NCI-H524 (cell line): ENCODE results near the gene CASR.
"Not testable (repeated sequence)": the region's sequence is repeated elsewhere in the genome, so short reads cannot be mapped to it uniquely, and the experiment has no call there.

Source experiments
- DNase-seq, 2 experiments: peaks; one replicate each; lab custom pipeline; 2025; lab: John Stamatoyannopoulos, UW

Gene CASR, protein sequence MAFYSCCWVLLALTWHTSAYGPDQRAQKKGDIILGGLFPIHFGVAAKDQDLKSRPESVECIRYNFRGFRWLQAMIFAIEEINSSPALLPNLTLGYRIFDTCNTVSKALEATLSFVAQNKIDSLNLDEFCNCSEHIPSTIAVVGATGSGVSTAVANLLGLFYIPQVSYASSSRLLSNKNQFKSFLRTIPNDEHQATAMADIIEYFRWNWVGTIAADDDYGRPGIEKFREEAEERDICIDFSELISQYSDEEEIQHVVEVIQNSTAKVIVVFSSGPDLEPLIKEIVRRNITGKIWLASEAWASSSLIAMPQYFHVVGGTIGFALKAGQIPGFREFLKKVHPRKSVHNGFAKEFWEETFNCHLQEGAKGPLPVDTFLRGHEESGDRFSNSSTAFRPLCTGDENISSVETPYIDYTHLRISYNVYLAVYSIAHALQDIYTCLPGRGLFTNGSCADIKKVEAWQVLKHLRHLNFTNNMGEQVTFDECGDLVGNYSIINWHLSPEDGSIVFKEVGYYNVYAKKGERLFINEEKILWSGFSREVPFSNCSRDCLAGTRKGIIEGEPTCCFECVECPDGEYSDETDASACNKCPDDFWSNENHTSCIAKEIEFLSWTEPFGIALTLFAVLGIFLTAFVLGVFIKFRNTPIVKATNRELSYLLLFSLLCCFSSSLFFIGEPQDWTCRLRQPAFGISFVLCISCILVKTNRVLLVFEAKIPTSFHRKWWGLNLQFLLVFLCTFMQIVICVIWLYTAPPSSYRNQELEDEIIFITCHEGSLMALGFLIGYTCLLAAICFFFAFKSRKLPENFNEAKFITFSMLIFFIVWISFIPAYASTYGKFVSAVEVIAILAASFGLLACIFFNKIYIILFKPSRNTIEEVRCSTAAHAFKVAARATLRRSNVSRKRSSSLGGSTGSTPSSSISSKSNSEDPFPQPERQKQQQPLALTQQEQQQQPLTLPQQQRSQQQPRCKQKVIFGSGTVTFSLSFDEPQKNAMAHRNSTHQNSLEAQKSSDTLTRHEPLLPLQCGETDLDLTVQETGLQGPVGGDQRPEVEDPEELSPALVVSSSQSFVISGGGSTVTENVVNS

DNA sequence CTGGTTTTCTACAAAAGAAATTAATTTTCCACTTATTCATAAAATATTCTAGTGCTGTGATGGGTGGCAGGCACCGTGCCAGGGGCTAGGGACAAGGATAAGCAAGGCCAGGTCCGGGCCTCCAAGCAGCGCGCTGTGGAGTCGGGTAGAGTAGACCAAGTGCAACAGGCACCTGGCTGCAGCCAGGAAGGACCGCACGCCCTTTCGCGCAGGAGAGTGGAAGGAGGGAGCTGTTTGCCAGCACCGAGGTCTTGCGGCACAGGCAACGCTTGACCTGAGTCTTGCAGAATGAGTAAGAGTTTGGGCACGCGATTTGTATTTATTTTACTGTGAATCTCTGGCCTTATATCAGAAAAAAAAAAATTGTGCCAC lies at the start of gene CASR:
Gene CASR (plus strand): TSS at position 148 of the 372 bp plus-strand sequence. CDS start 70,522 bp downstream, outside the sequence.
- DNase-seq = peak in 1 of 2 experiments; percentile 33

DNA sequence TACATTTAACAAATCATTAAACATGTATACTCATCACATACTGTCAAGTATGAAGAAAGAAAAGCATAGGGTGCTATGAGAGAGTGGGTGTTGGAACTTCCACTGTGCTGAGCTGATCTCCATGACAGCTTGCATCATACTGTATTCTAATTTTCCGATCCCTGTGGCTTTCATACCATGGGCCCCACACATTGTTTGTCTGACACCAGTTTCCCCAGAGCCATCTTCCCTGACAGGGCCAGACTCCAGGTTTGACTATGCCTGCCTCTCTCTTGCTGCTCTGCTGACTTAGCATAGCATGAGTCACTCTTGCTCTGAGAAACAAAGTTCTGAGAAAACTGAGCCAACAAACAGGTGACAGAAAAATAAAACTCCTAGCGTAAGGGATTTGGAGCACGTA lies 37.0 kb upstream of the CASR start:
- DNase-seq = no peak

DNA sequence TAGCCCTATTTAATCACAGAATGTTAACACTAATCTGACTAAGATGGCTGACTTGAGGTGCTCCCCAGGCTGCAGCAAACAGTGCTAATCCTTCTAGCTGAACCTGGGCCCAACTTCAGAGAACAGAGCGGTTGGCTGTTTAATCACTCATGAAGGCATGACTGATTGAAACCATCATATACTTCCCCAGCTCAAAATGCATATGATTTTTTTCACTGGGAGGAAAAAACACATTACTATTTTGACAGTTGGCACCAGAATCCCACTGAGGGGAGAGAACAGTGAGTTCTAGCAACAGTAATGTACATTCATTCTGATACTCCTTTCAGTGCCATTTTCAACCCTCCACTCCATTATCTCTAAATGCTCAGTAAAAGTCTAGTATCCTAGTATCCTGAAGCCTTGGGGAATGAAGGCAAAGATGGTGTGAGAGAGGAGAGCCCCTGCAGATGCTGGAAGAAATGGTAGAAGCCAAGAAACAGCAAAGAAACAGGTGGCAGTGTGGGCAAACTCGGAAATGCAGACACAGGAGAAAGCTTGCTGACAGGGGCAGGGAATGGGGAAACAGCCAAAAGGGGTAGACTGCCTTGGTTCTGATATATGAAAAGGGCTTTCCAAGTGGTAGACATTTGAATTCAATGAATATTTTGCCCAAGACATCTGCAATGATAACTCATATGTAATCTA lies 34.4 kb upstream of the CASR start:
- DNase-seq = no peak

DNA sequence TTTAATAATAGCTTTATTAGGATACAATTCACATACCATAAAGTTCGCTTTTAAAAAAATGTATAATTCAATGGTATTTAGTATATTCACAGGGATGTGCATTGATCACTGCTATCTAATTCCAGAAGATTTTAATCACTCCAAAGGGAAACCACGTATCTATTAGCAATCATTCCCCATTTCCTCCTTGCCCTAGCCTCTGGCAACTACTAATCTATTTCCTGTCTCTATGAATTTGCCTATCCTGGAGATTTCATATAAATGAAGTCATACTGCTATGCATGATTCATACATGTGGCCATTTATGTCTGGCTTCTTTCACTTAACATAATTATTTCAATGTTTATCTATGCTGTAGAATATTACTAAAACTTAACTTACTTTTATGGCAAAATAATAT lies 32.0 kb upstream of the CASR start:
- no peak for DNase-seq

DNA sequence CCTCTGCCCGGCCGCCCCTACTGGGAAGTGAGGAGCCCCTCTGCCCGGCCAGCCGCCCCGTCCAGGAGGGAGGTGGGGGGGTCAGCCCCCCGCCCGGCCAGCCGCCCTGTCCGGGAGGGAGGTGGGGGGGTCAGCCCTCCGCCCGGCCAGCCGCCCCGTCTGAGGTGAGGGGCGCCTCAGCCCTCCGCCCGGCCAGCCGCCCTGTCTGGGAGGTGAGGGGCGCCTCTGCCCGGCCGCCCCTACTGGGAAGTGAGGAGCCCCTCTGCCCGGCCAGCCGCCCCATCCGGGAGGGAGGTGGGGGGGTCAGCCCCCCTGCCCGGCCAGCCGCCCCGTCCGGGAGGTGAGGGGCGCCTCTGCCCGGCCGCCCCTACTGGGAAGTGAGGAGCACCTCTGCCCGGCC lies 18.5 kb upstream of the CASR start:
- DNase-seq = not testable (repeated sequence)

DNA sequence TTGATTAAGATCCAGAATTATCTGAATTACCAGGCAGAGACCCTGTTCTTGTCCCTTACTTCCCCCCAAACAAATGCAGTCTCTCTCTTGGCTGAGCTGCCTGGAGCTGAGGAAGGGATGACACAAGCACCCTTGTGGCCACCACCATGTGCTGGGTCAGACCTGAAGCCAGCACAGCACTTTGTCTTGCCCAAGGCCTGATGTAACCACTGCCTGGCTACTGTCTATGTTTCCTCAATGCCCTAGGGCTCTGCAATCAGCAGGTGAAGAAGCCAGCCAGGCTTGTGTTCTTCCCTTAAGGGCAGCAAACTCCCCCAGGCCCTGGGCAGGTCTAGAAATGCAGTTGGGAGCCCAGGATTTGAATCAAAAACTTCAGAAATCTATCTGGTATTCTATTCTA lies 15.8 kb upstream of the CASR start:
- DNase-seq = no peak

DNA sequence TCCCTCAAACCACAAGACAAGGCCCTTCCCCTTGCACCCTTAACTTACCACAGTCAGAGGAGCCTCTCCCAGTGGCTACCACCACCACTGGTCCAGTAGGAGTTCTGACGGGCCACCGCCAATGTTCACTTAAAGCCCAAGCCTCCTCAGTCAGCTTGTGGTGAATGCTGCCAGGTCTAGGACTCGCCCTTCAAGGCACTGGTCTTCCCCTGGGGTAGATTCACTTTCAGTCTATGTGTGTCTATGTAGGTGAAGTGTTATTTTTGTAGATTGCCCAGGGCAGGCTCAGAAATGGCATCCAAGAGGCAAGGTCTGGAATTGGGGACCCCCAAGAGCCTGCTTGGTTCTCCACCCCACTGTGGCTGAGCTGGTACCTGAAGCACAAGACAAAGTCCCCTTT lies 15.4 kb upstream of the CASR start:
- DNase-seq = no peak

DNA sequence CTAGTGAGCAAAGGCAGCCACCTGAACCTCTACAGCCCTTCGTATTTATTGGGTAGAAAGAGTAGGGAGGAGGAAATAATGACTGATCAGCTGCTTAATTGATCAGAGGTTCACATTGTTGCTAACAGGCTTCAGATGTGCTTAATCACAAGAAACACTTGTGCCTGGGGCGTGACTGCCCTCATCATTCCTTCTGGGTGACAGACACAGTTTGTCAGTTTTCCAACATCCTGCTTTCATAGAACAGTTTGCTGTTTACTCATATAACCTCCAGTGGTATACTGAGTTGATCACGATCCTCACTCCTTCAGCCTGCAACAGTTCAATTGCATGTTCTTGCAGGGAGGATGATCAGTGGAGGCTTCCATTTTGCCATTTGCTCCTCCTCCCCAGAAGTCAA lies 13.6 kb upstream of the CASR start:
- no peak for DNase-seq

DNA sequence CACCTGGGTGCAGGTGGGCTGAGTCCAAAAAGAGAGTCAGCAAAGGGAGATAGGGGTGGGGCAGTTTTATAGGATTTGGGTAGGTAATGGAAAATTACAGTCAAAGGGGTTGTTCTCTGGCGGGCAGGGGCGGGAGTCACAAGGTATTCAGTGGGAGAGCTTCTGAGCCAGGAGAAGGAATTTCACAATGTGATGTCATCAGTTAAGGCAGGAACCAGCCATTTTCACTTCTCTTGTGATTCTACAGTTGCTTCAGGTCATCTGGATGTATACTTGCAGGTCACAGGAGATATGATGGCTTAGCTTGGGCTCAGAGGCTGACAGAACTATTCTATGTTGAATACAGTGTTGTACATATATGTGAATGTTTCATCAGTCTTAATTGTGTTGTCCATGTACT lies 12.1 kb upstream of the CASR start:
- not testable (repeated sequence) for DNase-seq

DNA sequence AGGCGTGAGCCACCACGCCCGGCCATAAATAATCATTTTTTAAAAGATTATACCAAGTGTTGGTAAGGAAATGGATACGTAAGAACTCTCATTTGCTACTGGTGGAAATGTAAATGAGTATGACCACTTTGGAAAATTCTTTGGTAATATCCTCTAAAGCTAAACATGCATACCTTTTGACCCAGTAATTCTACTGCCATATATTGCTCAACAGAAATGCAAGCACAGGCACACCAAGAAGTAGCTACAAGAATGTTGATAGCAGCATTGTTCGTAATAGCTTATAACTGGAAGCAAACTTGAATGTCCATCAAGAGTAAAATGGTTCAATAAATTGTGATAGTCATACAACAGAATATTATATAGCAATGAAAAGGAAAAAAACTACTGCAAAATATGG lies 4.8 kb upstream of the CASR start:
- no peak for DNase-seq

DNA sequence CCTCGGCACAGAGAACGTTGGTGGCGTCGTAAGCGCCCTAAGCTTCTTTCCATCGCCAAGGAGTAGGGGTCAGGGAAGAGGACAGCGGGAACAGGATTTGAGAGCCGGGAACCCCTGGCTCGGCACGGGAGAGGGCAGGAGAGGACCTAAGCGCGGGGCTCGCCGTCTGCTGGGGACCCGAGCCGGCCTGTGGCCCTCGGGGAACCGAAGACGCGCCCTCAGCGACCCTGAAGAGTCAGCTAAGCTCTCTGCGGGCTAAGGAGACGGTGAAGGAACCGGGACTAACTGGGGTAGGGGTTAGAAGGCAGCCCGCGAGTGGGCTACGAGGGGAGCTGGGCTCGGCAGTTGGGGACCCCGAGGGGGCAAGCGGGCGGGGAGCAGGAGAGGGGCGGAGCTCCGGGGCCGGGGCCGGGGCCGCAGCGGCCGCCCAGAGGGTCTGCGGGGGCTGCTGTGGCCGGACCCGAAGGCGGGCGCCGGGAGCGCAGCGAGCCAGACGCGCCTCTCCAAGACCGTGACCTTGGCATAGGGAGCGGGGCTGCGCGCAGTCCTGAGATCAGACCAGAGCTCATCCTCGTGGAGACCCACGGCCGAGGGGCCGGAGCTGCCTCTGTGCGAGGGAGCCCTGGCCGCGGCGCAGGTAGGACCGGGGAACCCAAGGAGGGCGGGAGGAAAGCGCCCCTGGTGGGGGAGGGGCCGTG lies 574 bp downstream of the CASR start:
- DNase-seq = peak in 1 of 2 experiments; percentile 33

DNA sequence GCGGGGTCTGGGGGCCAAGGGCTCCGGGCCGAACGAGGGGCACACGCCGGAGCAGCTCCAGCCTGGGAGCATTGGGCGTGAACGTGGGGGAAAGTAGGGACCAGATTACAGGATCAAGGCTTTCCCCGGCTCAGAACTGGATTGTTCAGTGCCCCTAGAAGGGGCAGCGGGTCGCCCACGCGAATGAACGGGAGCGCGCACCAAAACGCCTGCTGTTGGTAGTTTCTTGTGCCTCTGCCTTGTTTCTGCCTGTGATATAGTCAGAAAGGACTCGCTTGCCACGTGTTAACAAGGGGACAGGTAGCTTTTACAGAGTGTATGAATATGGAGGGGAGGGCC lies 1.1 kb downstream of the CASR start:
- DNase-seq = no peak

DNA sequence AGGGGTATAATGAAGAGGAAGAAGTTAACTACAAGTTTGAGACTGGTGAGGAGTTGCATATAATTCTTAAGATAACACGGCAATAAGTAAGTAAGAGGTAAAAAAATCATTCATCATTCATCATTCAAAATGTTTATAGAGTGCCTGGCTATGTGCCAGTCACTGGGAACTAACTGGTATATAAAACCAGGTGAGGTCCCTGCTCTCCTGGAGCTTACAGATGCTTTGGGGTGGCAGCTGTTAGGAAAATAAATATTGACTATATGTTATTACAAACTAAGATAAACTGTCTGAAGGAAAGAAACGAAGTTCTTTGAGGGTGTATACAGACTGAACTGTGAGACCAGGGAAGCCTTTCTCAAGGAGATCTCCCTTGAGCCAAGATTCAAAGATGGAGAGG lies 2.9 kb downstream of the CASR start:
- DNase-seq = no peak

DNA sequence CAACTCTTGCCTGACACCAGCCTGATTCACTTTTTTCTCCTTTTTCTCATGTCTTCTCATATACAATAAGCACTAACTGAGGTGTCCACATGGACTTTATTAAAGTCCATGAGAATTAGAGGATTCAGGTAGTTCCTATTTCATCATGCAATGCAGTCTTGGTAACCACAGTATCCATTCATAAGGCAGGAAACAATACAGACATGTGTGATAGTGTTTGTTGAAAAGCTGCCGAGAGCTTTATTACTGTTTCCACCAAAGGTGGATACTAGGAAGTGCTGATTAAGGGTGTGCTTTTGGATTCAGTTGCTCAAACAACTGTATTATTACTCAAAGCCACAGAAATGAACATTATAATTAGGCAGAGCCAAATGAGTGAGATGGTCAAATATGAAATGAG lies 5.3 kb downstream of the CASR start:
- DNase-seq = no peak

DNA sequence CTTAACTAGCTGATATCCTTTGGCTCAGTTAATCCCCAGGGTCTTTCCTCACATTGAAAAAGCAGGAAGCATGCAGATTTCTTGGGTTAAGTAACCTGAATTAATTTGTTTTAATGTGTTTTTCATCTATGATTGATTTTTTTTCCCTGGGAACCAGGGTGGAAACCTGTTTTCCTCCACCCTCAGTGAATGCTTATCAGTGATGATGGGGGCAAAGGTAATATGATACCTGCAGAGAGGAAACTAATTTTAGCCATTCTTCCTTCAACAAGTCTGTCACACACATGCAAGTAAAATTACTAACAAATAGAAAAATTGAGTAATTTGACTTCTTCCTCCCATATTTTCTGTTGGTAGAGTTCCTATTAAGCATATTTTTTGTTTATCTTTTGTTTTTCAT lies 5.9 kb downstream of the CASR start:
- no peak for DNase-seq

DNA sequence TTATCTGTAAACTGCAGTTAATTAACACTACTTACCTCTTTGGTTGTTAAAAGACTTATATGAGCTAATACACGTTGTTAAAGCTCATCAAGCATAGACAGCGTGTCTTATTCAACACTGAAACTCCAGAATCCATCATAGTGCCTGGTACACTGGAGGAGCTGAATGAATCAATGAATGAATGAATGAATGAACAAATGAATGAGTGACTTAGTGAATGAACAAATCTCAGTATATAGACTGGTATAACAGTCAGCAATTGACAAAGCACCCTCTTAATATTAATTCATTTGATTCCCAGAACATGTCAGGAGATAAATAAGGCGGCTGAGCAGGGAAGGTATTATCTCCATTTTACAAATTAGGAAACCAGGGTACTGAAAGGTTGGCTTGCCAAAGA lies 7.1 kb downstream of the CASR start:
- DNase-seq = no peak

DNA sequence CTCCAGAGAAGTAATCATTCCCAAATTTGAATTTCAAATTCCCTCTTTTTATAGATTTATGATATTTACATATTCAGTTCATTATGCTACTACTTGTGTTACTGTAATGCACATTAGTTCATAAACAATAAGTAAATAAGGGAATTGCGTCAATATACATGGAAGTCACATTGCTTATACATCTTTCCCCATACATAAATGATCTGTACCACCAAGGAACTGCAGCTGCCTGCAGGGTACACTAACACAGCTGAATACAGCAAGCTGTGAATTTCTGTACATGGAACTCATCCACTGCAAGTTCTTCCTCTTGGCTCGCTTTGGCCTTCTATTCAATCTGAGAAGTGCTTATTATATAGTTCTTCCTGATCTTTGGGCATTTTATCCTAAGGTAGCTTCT lies 15.5 kb downstream of the CASR start:
- no peak for DNase-seq

DNA sequence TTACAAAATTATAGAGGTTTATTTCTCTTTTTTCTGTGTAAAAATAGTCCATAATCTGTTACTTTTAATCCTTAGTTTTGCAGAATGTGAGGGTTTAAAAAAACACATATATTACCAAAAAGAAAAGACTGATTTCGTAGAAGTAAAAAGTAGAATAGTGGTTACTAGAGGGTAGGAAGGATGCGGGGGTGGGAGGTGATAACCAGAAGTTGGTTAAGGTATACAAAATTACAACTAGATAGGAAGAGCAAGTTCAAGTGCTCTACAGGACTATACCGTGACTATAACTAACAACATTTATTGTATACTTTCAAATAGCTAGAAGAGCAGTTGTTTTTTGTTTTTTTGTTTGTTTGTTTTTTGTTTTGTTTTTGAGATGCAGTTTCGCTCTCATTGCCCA lies 16.1 kb downstream of the CASR start:
- DNase-seq = no peak

DNA sequence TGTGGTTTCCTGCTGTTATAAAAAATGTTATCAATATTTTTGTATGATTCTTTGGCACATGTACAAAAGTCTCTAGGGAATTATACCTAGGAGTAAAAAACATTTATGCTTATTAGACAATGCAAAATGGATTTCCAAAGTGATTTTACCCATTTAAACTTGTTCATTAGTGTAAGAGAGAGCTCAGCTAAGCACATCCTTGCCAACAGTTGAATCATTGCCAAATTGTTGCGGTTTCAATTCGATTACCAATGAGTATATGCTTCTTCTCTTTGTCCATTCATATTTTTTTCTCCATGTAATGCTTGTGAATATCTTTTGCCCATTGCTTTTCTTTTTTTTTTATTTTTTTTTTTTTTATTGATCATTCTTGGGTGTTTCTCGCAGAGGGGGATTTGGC lies 17.2 kb downstream of the CASR start:
- DNase-seq = no peak

DNA sequence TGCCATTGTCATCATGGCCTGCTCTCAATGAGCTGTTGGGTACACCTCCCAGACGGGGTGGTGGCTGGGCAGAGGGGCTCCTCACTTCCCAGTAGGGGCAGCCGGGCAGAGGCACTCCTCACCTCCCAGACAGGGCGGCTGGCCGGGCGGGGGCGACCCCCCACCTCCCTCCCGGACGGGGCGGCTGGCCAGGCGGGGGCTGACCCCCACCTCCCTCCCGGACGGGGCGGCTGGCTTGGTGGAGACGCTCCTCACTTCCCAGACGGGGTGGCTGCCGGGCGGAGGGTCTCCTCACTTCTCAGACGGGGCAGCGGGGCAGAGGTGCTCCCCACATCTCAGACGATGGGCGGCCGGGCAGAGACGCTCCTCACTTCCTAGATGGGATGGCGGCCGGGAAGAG lies 18.0 kb downstream of the CASR start:
- DNase-seq = not testable (repeated sequence)

DNA sequence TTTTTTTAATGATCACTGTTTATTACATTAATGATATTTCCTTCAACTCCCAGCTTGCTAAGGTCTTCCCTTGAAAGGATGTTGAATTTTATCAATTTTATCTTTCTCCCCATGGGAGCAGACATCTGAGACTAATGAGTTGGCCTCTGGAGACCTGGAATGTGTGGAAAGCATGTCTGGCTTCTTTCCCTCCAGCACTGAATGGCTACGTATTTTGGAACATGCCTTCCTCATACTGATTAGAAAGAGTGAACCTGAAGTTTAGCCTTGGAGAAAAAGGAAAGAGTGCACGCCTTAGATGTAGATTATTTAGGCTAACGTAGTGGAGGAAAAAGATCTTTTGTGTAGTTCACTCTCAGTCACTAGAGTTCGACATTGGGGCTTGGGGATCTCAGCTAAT lies 25.1 kb downstream of the CASR start:
- DNase-seq = no peak

DNA sequence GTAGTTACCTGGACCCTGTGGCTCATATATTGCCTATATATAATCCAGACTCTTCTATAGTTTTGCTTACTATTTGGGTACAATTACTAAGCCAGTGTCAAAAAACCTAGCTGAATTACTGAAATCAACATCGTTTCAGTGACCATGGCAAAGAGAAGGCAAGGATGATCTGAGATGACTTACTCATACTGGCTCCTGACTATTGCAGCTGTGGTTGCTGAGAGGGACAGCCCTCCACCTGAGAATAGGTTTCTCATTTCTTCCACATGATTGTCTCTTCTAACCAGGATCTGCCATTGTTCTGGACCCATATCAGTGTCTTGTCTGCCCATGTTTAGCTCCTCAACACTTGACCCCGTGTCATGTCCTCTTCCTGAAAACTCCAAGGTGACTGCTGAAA lies 30.2 kb downstream of the CASR start:
- DNase-seq = no peak
